ENCODE data around the gene IL1RAPL2.

Gene IL1RAPL2

DNA sequence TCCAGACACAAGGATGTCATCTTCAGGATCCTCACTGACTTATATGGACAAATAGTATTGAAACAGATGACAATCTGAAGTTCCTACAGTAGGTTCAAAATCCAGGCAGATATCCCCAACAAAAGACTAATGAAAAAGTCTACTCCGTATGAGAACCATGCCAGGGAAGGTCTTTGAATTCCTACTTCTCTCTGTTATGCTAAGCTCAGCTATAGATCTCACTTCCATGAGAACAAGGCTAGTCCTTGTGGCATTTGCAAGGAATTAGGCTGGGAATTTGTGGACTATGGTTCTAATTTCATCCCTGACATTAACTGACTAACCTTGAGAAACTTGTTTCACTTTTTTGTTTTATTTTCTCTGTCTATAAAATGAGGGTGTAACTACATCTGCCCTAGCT, 229.8 kb downstream of the IL1RAPL2 start:
- no peak for ATAC-seq
- TF ChIP-seq ZNF565 (CRISPR knock-in tag; conservative IDR thresholded peaks at IDR 0.05; ENCODE audit: low read depth) (no peak), GLIS3 (CRISPR knock-in tag; IDR thresholded peaks at IDR 0.05) (no peak), ZFP3 (CRISPR knock-in tag; IDR thresholded peaks at IDR 0.05) (no peak), ARNTL (CRISPR knock-in tag; IDR thresholded peaks at IDR 0.05; ENCODE audit: borderline replicate concordance, low read depth) (no peak), TOX (CRISPR knock-in tag; IDR thresholded peaks at IDR 0.05; ENCODE audit: borderline replicate concordance) (no peak), CSDC2 (CRISPR knock-in tag; IDR thresholded peaks at IDR 0.05) (no peak)
- TF ChIP-seq, protein P1, sequence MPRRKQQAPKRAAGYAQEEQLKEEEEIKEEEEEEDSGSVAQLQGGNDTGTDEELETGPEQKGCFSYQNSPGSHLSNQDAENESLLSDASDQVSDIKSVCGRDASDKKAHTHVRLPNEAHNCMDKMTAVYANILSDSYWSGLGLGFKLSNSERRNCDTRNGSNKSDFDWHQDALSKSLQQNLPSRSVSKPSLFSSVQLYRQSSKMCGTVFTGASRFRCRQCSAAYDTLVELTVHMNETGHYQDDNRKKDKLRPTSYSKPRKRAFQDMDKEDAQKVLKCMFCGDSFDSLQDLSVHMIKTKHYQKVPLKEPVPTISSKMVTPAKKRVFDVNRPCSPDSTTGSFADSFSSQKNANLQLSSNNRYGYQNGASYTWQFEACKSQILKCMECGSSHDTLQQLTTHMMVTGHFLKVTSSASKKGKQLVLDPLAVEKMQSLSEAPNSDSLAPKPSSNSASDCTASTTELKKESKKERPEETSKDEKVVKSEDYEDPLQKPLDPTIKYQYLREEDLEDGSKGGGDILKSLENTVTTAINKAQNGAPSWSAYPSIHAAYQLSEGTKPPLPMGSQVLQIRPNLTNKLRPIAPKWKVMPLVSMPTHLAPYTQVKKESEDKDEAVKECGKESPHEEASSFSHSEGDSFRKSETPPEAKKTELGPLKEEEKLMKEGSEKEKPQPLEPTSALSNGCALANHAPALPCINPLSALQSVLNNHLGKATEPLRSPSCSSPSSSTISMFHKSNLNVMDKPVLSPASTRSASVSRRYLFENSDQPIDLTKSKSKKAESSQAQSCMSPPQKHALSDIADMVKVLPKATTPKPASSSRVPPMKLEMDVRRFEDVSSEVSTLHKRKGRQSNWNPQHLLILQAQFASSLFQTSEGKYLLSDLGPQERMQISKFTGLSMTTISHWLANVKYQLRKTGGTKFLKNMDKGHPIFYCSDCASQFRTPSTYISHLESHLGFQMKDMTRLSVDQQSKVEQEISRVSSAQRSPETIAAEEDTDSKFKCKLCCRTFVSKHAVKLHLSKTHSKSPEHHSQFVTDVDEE (CRISPR knock-in tag; IDR thresholded peaks at IDR 0.05): no peak
- TF ChIP-seq, protein P2, sequence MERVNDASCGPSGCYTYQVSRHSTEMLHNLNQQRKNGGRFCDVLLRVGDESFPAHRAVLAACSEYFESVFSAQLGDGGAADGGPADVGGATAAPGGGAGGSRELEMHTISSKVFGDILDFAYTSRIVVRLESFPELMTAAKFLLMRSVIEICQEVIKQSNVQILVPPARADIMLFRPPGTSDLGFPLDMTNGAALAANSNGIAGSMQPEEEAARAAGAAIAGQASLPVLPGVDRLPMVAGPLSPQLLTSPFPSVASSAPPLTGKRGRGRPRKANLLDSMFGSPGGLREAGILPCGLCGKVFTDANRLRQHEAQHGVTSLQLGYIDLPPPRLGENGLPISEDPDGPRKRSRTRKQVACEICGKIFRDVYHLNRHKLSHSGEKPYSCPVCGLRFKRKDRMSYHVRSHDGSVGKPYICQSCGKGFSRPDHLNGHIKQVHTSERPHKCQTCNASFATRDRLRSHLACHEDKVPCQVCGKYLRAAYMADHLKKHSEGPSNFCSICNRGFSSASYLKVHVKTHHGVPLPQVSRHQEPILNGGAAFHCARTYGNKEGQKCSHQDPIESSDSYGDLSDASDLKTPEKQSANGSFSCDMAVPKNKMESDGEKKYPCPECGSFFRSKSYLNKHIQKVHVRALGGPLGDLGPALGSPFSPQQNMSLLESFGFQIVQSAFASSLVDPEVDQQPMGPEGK (CRISPR knock-in tag; IDR thresholded peaks at IDR 0.05; ENCODE audit: borderline replicate concordance): no peak

DNA sequence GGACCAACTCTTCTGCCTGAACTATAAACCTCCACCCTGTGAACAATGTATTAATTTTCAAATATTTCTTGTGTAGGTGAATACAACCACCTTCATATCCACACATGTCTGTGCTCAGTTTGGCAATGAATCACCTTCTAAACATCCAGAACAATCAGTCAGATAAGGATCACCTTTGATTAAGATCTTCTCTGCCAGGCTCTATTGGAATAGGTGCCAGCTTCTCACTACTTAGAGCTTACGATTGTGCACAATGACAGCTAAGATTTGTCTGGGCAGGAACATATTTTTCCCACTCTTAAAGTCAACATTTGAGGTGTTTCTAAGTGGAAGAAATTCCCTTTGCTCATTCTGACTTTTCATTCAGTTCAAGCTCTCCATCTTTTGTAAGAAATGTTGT, 237.2 kb downstream of the IL1RAPL2 start:
- TF ChIP-seq, protein P1 (CRISPR knock-in tag; IDR thresholded peaks at IDR 0.05): no peak
- no peak for TF ChIP-seq ARNTL (CRISPR knock-in tag; IDR thresholded peaks at IDR 0.05; ENCODE audit: borderline replicate concordance, low read depth)
- TF ChIP-seq TCF4 (CRISPR knock-in tag; IDR thresholded peaks at IDR 0.05; ENCODE audit: borderline replicate concordance): no peak
- no peak for TF ChIP-seq TOX (CRISPR knock-in tag; IDR thresholded peaks at IDR 0.05; ENCODE audit: borderline replicate concordance)
- TF ChIP-seq ZNF565 (CRISPR knock-in tag; conservative IDR thresholded peaks at IDR 0.05; ENCODE audit: low read depth): no peak
- TF ChIP-seq, protein P2 (CRISPR knock-in tag; IDR thresholded peaks at IDR 0.05; ENCODE audit: borderline replicate concordance): no peak
- TF ChIP-seq OSR1 (CRISPR knock-in tag; IDR thresholded peaks at IDR 0.05): no peak
- no peak for TF ChIP-seq ZNF8 (CRISPR knock-in tag; IDR thresholded peaks at IDR 0.05)
- TF ChIP-seq ZFP30 (CRISPR knock-in tag; IDR thresholded peaks at IDR 0.05): no peak
- TF ChIP-seq PPARA (CRISPR knock-in tag; IDR thresholded peaks at IDR 0.05; ENCODE audit: borderline replicate concordance): no peak
- no peak for TF ChIP-seq ISL1 (CRISPR knock-in tag; IDR thresholded peaks at IDR 0.05)
- no peak for TF ChIP-seq CSDC2 (CRISPR knock-in tag; IDR thresholded peaks at IDR 0.05)
- TF ChIP-seq, protein P3, sequence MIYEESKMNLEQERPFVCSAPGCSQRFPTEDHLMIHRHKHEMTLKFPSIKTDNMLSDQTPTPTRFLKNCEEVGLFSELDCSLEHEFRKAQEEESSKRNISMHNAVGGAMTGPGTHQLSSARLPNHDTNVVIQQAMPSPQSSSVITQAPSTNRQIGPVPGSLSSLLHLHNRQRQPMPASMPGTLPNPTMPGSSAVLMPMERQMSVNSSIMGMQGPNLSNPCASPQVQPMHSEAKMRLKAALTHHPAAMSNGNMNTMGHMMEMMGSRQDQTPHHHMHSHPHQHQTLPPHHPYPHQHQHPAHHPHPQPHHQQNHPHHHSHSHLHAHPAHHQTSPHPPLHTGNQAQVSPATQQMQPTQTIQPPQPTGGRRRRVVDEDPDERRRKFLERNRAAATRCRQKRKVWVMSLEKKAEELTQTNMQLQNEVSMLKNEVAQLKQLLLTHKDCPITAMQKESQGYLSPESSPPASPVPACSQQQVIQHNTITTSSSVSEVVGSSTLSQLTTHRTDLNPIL (CRISPR knock-in tag; IDR thresholded peaks at IDR 0.05; ENCODE audit: low read depth): no peak
- no peak for TF ChIP-seq ZFP3 (CRISPR knock-in tag; IDR thresholded peaks at IDR 0.05)
- TF ChIP-seq, protein P4, sequence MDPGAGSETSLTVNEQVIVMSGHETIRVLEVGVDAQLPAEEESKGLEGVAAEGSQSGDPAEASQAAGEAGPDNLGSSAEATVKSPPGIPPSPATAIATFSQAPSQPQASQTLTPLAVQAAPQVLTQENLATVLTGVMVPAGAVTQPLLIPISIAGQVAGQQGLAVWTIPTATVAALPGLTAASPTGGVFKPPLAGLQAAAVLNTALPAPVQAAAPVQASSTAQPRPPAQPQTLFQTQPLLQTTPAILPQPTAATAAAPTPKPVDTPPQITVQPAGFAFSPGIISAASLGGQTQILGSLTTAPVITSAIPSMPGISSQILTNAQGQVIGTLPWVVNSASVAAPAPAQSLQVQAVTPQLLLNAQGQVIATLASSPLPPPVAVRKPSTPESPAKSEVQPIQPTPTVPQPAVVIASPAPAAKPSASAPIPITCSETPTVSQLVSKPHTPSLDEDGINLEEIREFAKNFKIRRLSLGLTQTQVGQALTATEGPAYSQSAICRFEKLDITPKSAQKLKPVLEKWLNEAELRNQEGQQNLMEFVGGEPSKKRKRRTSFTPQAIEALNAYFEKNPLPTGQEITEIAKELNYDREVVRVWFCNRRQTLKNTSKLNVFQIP (CRISPR knock-in tag; IDR thresholded peaks at IDR 0.05; ENCODE audit: borderline replicate concordance, low read depth): no peak
- TF ChIP-seq ESRRG (CRISPR knock-in tag; IDR thresholded peaks at IDR 0.05): no peak
- TF ChIP-seq ZNF70 (CRISPR knock-in tag; IDR thresholded peaks at IDR 0.05): no peak
- no peak for TF ChIP-seq RARB (CRISPR knock-in tag; IDR thresholded peaks at IDR 0.05)
- ATAC-seq: no peak
